Stimulated activated CD8-positive, alpha-beta memory T cell treated with anti-CD3 and anti-CD28 coated beads, Interleukin-12 subunit alpha, Interleukin-12 subunit beta, amount 100 ng/mL, for 24 hours (primary cell): ENCODE measurements around the gene AIRE.
"Not testable (repeated sequence)": the region's sequence is repeated elsewhere in the genome, so short reads cannot be mapped to it uniquely, and the experiment has no call there.

Source experiments
- DNase-seq: peaks from one replicate; pipeline ENCODE4 v3.0.0-alpha.2; 2020; ENCODE audit errors: extremely low read depth

AIRE gene

DNA sequence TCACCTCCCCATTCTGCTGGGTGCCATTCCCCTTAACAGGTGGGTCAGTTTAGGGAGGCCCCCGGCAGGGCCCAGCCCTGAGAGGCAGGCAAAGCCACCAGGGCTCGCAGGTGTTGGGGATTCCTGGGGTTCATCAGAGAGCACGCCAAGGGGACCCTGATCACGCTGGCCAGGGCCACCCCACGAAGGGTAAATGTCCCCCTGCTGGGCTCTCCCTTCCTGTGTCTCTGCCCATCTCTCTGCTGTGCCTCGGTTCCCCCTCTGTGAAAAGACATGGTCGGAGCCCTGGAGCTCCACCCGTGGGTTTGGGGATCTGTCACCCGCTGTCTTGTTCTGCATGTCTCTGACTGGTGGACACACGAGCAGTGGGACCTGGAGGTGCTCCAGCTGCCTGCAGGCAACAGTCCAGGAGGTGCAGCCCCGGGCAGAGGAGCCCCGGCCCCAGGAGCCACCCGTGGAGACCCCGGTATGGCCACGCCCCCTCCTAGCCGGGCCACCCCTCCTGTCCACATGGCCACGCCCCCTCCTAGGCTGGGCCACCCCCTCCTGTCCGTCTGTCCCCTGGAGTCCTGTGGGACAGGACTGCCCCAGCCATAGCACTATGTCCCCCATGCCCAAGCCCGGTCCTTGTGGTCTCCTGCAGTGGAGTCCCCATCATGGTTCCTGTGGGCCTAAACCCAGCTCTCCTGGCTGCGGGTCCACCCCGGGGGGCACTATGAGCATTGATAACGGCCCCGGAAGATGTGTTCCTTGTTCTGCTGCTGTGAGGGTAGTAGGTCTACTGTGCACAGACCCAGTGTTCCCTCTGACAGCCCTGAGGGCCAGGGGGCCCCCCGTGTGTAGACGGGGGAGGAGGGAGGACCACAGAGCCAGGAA, 6.5 kb downstream of the AIRE start:
- DNase-seq, result no peak

DNA sequence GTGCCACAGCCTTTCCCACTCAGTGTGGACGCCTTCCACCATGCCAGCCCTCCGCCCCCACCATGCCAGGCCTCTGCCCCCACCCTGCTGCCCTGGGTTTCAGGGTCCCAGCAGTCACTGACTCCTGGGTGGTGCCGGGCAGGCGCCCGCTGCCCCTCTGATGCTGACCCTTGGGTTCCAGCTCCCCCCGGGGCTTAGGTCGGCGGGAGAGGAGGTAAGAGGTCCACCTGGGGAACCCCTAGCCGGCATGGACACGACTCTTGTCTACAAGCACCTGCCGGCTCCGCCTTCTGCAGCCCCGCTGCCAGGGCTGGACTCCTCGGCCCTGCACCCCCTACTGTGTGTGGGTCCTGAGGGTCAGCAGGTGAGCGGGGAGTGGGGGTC, 7.1 kb downstream of the AIRE start:
- no peak for DNase-seq

DNA sequence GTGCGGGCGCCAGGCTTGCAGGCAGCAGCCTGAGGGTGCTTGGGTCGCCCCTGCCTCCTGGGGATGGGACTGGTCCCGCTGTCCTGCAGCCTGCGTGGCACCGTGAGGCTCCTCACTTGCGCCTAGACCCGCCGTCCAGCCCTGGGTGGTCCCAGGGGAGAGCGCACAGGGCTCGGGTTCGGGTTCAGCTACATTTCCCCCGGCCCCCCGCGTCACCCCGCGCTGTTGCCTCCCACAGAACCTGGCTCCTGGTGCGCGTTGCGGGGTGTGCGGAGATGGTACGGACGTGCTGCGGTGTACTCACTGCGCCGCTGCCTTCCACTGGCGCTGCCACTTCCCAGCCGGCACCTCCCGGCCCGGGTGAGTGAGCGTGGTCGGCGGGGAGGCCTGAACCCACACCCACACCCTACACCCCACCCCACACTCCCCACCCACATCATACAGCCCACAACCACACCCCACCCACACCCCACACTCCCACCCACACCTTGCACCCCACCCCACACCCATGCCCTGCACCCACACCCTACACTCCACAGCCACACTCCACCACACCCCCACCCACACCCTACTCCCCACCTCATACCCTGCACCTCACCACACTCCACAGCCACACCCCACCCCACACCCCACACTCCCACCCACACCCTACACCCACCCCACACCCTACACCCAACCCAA, 8.0 kb downstream of the AIRE start:
- no peak for DNase-seq

- DNase-seq, result no peak
Measured at GRCh38 chr21:44294391-44295162, 8.9 kb downstream of the AIRE start.

GRCh38 chr21:44295163-44295573, 9.5 kb downstream of the AIRE start:
- no peak for DNase-seq

- no peak for DNase-seq
Measured at GRCh38 chr21:44295646-44296045, 10.0 kb downstream of the AIRE start.

GRCh38 chr21:44296103-44296519, 10.4 kb downstream of the AIRE start:
- no peak for DNase-seq

- DNase-seq, result no peak
Measured at GRCh38 chr21:44296916-44297315, 11.2 kb downstream of the AIRE start.

DNA sequence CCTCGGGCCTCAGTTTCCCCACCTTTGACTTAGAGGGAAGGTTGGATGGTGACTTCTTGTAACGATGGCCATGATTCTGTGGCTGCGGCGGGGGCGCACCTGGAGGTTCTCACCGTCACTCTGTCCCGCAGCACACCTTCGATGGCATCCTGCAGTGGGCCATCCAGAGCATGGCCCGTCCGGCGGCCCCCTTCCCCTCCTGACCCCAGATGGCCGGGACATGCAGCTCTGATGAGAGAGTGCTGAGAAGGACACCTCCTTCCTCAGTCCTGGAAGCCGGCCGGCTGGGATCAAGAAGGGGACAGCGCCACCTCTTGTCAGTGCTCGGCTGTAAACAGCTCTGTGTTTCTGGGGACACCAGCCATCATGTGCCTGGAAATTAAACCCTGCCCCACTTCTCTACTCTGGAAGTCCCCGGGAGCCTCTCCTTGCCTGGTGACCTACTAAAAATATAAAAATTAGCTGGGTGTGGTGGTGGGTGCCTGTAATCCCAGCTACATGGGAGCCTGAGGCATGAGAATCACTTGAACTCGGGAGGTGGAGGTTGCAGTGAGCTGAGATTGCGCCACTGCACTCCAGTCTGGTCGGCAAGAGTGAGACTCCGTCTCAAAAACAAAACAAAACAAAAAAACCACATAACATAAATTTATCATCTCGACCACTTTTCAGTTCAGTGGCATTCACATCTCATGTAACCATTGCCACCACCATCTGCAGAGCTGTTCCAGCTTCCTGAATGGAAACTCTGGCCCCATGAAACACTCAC, 12.0 kb downstream of the AIRE start:
- DNase-seq, result peak; percentile 22

DNA sequence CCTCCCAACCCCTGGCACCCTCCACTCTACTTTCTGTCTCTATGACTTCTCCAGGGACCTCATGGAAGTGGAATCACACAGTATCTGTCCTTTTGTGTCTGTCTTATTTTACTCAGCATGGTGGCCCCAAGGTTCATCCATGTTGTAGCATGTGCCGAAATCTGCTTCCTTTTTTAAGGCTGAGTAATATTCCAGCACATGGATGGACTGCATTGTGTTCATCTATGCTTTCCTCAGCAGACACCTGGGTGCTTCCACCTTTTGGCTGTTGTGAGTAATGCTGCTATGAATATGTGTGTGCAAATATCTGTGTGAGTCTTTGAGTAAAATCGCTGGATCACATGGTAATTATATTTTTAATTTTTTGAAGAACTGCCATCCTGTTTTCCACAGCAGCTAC, 12.6 kb downstream of the AIRE start:
- DNase-seq, result no peak

- no peak for DNase-seq
Measured at GRCh38 chr21:44299085-44299457, 13.4 kb downstream of the AIRE start.

- DNase-seq, result peak; percentile 25
Measured at GRCh38 chr21:44299458-44300261, 14.0 kb downstream of the AIRE start, which contains the start of gene PFKL. TSS of gene PFKL (plus strand) at chr21:44300053. CDS start at chr21:44300106, 53 bp downstream.

GRCh38 chr21:44300262-44300959, 14.7 kb downstream of the AIRE start:
- no peak for DNase-seq

GRCh38 chr21:44301141-44301540, 15.5 kb downstream of the AIRE start:
- no peak for DNase-seq

- DNase-seq, result no peak
Measured at GRCh38 chr21:44301961-44302406, 16.3 kb downstream of the AIRE start.

DNA sequence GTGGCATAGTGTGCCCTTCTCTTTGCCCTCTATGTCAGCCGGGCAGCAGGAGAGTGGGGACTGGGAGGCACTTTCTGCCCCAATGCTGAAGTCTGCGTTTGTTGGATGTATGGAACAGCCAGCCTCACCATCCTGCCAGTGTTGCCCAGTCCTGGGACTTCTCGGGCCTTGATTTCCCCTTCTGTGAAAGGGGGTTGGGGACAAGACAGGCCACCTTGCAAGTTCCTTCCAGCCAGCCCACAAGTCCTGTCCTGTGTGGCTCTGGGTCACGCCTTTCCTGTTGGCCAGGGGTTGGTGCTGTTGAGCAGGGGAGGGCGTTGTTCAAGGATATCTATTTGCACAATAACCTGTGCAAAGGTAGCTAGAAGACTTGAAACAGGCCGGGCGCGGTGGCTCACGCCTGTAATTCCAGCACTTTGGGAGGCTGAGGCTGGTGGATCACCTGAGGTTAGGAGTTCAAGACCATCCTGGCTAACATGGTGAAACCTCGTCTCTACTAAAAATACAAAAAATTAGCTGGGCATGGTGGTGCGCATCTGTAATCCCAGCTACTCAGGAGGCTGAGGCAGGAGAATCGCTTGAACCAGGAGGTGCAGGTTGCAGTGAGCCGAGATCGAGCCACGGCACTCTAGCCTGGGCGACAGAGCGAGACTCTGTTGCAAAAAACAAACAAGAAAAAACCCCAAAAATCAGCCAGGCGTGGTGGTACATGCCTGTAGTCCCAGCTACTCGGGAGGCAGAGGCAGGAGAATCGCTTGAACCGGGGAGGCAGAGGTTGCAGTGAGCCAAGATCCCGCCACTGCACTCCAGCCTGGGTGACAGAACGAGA, 17.1 kb downstream of the AIRE start:
- DNase-seq, result not testable (repeated sequence)

DNA sequence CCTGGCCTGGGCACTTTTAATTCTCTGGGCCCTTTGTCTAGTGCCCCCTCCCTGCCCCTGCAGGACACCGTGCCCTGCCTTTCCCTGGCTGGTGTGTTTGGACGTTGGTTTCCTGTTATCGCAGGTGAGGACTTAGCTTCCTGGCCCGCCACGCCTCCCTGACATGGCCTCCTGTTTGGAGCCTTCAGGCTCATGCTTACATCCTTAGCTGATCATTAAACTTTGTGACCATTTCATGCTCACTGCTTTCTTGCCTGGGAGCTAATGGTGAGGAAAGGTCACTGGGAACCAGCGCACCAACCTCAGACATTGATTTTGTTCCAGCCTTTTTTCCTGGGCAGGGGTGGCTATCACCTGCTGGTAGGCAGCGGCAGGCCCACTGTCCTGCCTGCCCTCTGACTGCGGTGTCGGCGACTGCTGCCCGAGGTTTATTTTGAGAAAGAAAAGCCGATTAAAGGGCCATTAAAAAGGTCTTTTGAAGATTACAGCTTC, 17.9 kb downstream of the AIRE start:
- no peak for DNase-seq

GRCh38 chr21:44304011-44304616, 18.4 kb downstream of the AIRE start:
- no peak for DNase-seq
